Kidney (tissue), 14 donors: ENCODE measurements around the gene PANK2. TPM values are rescaled to one million over a fixed set of nuclear protein-coding genes. Genes with fewer than 3 reads are reported as not detected.
"Not testable (repeated sequence)": the region's sequence is repeated elsewhere in the genome, so short reads cannot be mapped to it uniquely, and the experiment has no call there.

Experiments used
- DNase-seq, 5 donors: peaks; one replicate each; pipeline ENCODE4 v3.0.0-alpha.2; 2013 to 2020
- FAIRE-seq: peaks from 2 replicates; lab custom pipeline; 2012; peaks lifted over from hg19 to GRCh38; lab: Jason Lieb, UNC
- H3K27ac ChIP-seq, 2 donors: one replicate each; pipeline ENCODE4 v1.7.0; 2013; ENCODE audit warnings: low read depth in 2 of 2, low read length in 2 of 2, inconsistent platforms in 1 of 2
- H3K27me3 ChIP-seq: one replicate; pipeline ENCODE4 v1.7.1; 2013; ENCODE audit warnings: low read length, inconsistent platforms; ENCODE audit not compliant: control insufficient read depth, insufficient read depth
- H3K36me3 ChIP-seq, 3 donors: one replicate each; pipeline versions ENCODE4 v1.7.0 to v1.7.1; 2013; ENCODE audit warnings: low read length in 3 of 3, control low read depth in 1 of 3, inconsistent platforms in 1 of 3; ENCODE audit not compliant: insufficient read depth in 3 of 3, control insufficient read depth in 2 of 3
- H3K4me1 ChIP-seq, 3 donors: one replicate each; pipeline versions ENCODE4 v1.7.0 to v1.7.1; 2013; ENCODE audit warnings: low read length in 3 of 3, inconsistent platforms in 1 of 3, low read depth in 1 of 3; ENCODE audit not compliant: control insufficient read depth in 2 of 3, insufficient read depth in 2 of 3
- H3K4me3 ChIP-seq, 3 donors: one replicate each; pipeline versions ENCODE4 v1.7.0 to v1.8.1; 2013; ENCODE audit warnings: low read length in 3 of 3, control low read depth in 1 of 3, inconsistent platforms in 1 of 3
- H3K9ac ChIP-seq, 3 donors: one replicate each; pipeline versions ENCODE4 v1.7.0 to v1.7.1; 2013; ENCODE audit warnings: low read length in 3 of 3, control low read depth in 1 of 3, inconsistent platforms in 1 of 3
- H3K9me3 ChIP-seq, 3 donors: one replicate each; pipeline versions ENCODE4 v1.7.0 to v1.7.1; 2013; ENCODE audit warnings: low read length in 3 of 3, control low read depth in 1 of 3, inconsistent platforms in 1 of 3; ENCODE audit not compliant: control insufficient read depth in 2 of 3, insufficient read depth in 1 of 3
- intact Hi-C: fragments of 100-400 bp; cut with DNase I; formaldehyde crosslinking; loops from one replicate; pipeline ENCODE4 v1.11.1; 2022
- polyA plus RNA-seq: library from polyadenylated mRNA; stranded (reverse); fragments of 350-450 nt; fragmentation: Illumina TruSeq; extraction: RNeasy Lipid Tissue Mini Kit (QIAGEN cat#74804); gene quantifications from one replicate; pipeline ENCODE4 v1.2.3, GENCODE V29; 2014; ENCODE audit warnings: low read depth, low replicate concordance; ENCODE audit not compliant: insufficient read depth
- total RNA-seq: library from RNA; stranded (reverse); fragmentation: NEBNext Ultra II Directional; extraction: Animal tissue kit (Norgen Biotek cat#: 25700); gene quantifications from one replicate; pipeline ENCODE4 v1.2.1, GENCODE V29; 2021
- TF ChIP-seq, protein P1 (sequence below): IDR thresholded peaks from 3 replicates; pipeline ENCODE4 v1.5.1; 2012; ENCODE audit warnings: mild to moderate bottlenecking, moderate library complexity, borderline replicate concordance; ENCODE audit not compliant: insufficient read depth; ENCODE audit errors: extremely low read depth
- donor health status: control.
- donor health status: control.
- donor health status: control.
- donor health status: control.
- donor health status: control.
- donor health status: DM: yes; HTN: yes; CAD: no.
- donor health status: Normal renal cell carcinoma (clear cell type).

PANK2 gene
- total and polyA plus RNA-seq, 2 donors from 2014 or later: 26.8 to 44.9 TPM

DNA sequence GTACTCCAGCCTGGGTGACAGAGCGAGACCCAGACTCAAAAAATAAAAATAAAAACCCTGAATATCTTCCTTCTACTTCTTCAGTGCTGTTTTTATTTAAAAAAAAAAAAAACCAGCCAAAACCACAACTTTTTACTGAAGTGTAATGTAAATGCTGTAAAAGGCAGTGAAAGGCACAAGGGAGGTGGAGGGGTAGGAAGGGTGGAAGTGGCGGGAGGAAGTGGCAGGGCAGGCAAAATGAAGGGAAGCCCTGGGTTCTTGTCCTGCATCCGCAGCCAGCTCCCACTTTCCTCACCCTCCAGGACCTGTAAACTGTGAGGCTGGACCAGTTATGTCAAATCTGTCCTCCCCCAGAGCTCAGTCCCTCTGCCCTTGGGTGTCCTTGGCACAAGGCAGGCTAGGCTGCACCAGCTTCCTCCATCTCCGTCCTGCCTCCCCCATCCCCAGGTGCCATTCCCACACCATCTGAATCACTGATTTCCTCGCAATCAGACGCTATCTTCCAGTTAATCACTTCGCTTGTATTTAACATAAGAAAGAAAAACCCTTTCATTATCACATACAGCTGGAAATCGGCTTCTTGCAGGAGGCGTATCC lies 13.7 kb upstream of the PANK2 start:
- FAIRE-seq: no peak
- TF ChIP-seq, protein P1, sequence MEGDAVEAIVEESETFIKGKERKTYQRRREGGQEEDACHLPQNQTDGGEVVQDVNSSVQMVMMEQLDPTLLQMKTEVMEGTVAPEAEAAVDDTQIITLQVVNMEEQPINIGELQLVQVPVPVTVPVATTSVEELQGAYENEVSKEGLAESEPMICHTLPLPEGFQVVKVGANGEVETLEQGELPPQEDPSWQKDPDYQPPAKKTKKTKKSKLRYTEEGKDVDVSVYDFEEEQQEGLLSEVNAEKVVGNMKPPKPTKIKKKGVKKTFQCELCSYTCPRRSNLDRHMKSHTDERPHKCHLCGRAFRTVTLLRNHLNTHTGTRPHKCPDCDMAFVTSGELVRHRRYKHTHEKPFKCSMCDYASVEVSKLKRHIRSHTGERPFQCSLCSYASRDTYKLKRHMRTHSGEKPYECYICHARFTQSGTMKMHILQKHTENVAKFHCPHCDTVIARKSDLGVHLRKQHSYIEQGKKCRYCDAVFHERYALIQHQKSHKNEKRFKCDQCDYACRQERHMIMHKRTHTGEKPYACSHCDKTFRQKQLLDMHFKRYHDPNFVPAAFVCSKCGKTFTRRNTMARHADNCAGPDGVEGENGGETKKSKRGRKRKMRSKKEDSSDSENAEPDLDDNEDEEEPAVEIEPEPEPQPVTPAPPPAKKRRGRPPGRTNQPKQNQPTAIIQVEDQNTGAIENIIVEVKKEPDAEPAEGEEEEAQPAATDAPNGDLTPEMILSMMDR: no peak

DNA sequence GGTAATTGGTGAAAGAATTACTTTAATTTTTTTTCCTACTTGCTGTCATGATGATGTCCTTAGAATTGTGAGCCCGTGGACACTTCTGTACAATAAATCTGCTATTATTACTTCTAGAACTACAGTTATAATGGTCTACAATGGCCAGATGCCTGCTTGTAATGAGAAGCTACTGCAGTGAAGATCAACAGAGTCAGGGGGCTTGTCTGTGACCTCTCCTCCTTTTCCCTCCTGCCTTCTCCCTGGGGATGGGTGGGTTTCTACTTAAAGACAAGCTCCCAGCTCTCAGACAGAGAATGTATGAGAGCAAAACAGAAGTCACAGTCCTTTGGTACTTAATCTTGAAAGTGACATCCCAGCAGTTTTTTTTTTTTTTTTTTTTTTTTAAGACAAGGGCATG lies 13.2 kb upstream of the PANK2 start:
- intact Hi-C loops: no loop called here
- Histone ChIP-seq H3K9me3 (no peaks in the 10 kb centered on the region), H3K9ac (no peak overlapping the region), H3K4me1 (no peaks in the 10 kb centered on the region), H3K36me3 (peaks cover 0 to 16% (median 8%) of the 10 kb centered on the region in 3 donors), H3K27ac (no peak overlapping the region), H3K4me3 (no peak overlapping the region), H3K27me3 (no peaks in the 10 kb centered on the region)
- TF ChIP-seq, protein P1: no peak
- no peak for FAIRE-seq
- DNase-seq: peak in 2 of 5 donors; percentile 37 to 71

More for the DNA sequence above, 13.7 kb upstream of the PANK2 start:
- intact Hi-C loops: no loop called here
- DNase-seq: no peak
- H3K4me3 ChIP-seq: no peak overlapping the region
- no peaks in the 10 kb centered on the region for H3K9me3 ChIP-seq
- no peak overlapping the region for H3K27ac ChIP-seq
- H3K9ac ChIP-seq: no peak overlapping the region
- H3K27me3 ChIP-seq: no peaks in the 10 kb centered on the region
- peaks cover 0 to 16% (median 8%) of the 10 kb centered on the region in 3 donors for H3K36me3 ChIP-seq
- H3K4me1 ChIP-seq: no peaks in the 10 kb centered on the region

DNA sequence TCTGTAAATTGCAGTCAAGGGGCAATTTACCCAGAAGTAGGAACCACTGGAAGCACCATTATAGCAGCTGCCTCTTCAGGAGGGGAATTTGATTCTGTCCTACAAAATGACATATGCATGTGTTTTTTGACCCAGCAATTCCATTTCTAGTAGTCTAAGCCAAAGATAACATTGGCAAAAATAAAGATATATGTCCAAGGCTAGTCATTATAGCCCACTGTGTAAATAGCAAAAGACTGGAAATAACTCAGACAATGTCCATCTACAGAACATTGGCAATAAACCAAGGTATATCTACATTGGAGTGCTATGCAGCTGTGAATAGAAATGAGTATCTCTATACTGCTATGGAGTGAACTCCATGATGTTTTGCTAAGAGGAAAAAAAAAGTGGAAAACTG lies 12.5 kb upstream of the PANK2 start:
- peaks cover 0 to 10% (median 8%) of the 10 kb centered on the region in 3 donors for H3K36me3 ChIP-seq
- H3K9ac ChIP-seq: no peak overlapping the region
- no peaks in the 10 kb centered on the region for H3K9me3 ChIP-seq
- no peak for FAIRE-seq
- intact Hi-C loops: no loop called here
- H3K27me3 ChIP-seq: no peaks in the 10 kb centered on the region
- no peak overlapping the region for H3K4me3 ChIP-seq
- H3K27ac ChIP-seq: no peak overlapping the region
- H3K4me1 ChIP-seq: no peaks in the 10 kb centered on the region
- no peak for DNase-seq
- TF ChIP-seq, protein P1: no peak

DNA sequence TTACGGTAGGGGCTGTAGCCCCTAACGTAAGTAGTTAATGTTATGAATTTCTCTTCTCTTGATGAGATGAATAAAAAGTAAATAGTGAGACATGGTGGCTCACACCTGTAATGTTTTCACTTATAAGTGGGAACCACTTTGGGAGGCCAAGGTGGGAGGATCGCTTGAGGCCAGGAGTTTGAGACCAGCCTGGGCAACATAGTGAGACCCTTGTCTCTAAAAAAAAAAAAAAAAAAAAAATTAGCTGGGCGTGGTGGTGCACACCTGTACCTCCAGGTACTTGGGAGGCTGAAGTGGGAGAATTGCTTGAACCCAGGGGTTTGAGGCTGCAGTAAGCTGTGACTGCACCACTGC lies 10.3 kb upstream of the PANK2 start:
- H3K27ac ChIP-seq, H3K4me3 ChIP-seq, H3K4me1 ChIP-seq, H3K36me3 ChIP-seq, FAIRE-seq, H3K27me3 ChIP-seq, H3K9ac ChIP-seq, intact Hi-C loops, DNase-seq, H3K9me3 ChIP-seq: not testable (repeated sequence)
